Spinal cord (tissue), 10 donors: Measurements from ENCODE around the gene TMEM63C. TPM values are rescaled to one million over a fixed set of nuclear protein-coding genes. Genes with fewer than 3 reads are reported as not detected.

Experiments used
- DNase-seq, 6 donors: peaks; one replicate each; pipeline versions ENCODE4 v3.0.0 to v3.0.0-alpha.2; 2013 to 2015; ENCODE audit warnings: low spot score in 6 of 6, low read depth in 4 of 6
- H3K27ac ChIP-seq: one replicate; pipeline ENCODE4 v1.5.1; 2013; ENCODE audit warnings: low read depth, low read length, control low read depth
- H3K27me3 ChIP-seq: one replicate; pipeline ENCODE4 v1.6.1; 2013; ENCODE audit warnings: low read length; ENCODE audit not compliant: control insufficient read depth, insufficient read depth
- H3K36me3 ChIP-seq: one replicate; pipeline ENCODE4 v1.6.1; 2013; ENCODE audit warnings: low read length; ENCODE audit not compliant: control insufficient read depth, insufficient read depth
- H3K4me1 ChIP-seq: one replicate; pipeline ENCODE4 v1.6.1; 2013; ENCODE audit warnings: low read length; ENCODE audit not compliant: control insufficient read depth, insufficient read depth
- H3K4me3 ChIP-seq: one replicate; pipeline ENCODE4 v1.5.1; 2013; ENCODE audit warnings: low read depth, low read length, control low read depth
- H3K9me3 ChIP-seq: one replicate; pipeline ENCODE4 v1.6.1; 2013; ENCODE audit warnings: low read length; ENCODE audit not compliant: control insufficient read depth, insufficient read depth
- WGBS: methylation state at CpG from one replicate; pipeline ENCODE4 v1.1.5; 2013; ENCODE audit warnings: missing lambda C conversion rate; ENCODE audit not compliant: insufficient coverage; 5-methylcytosine and 5-hydroxymethylcytosine counted together
- polyA plus RNA-seq, 2 donors: library from polyadenylated mRNA; unstranded; fragments of 120-200 nt; gene quantifications; one replicate each; pipeline ENCODE4 v1.2.1, GENCODE V29; 2013; ENCODE audit not compliant: insufficient read length in 2 of 2
- total RNA-seq, 2 donors: library from RNA; depleted of rRNA in 1 of 2; stranded (reverse); fragments of 120-200 nt in 1 of 2; fragments of >200 nt in 1 of 2; gene quantifications; one replicate each; pipeline versions ENCODE4 v1.2.3 to v1.2.4, GENCODE V29; 2013 to 2014
- donor health status: healthy.

The TMEM63C gene
- total and polyA plus RNA-seq, 4 donors: 4.5 to 24.6 (median 17.2) TPM

- WGBS: 85% methylated on average over 3 of the region's 5 CpGs
These were observed 77.0 kb downstream of the TMEM63C start for GRCh38 chr14:77258566-77258965.

GRCh38 chr14:77259025-77259715, 77.6 kb downstream of the TMEM63C start:
- WGBS: 83% methylated on average over 7 of the region's 11 CpGs
- H3K27ac ChIP-seq: no peak overlapping the region
- H3K36me3 ChIP-seq: peaks cover 31% of the 10 kb centered on the region
- no peak for DNase-seq
- H3K9me3 ChIP-seq: no peaks in the 10 kb centered on the region
- H3K4me1 ChIP-seq: peaks cover 15% of the 10 kb centered on the region
- no peak overlapping the region for H3K4me3 ChIP-seq
- H3K27me3 ChIP-seq: no peaks in the 10 kb centered on the region

More at GRCh38 chr14:77258566-77258965, 77.0 kb downstream of the TMEM63C start:
- no peak for DNase-seq
- H3K36me3 ChIP-seq: peaks cover 37% of the 10 kb centered on the region
- no peak overlapping the region for H3K27ac ChIP-seq
- H3K27me3 ChIP-seq: no peaks in the 10 kb centered on the region
- H3K9me3 ChIP-seq: no peaks in the 10 kb centered on the region
- H3K4me3 ChIP-seq: no peak overlapping the region
- peaks cover 15% of the 10 kb centered on the region for H3K4me1 ChIP-seq

- no peak overlapping the region for H3K27ac ChIP-seq
- no peaks in the 10 kb centered on the region for H3K9me3 ChIP-seq
- no peaks in the 10 kb centered on the region for H3K27me3 ChIP-seq
- H3K4me1 ChIP-seq: peaks cover 19% of the 10 kb centered on the region
- DNase-seq: no peak
- WGBS: 89% methylated on average over 11 of the region's 11 CpGs
- no peak overlapping the region for H3K4me3 ChIP-seq
- H3K36me3 ChIP-seq: peaks cover 30% of the 10 kb centered on the region
These were observed 78.6 kb downstream of the TMEM63C start for GRCh38 chr14:77260199-77260598.

GRCh38 chr14:77260631-77261030, 79.0 kb downstream of the TMEM63C start:
- Histone ChIP-seq H3K36me3 (peaks cover 30% of the 10 kb centered on the region), H3K27ac (no peak overlapping the region), H3K9me3 (no peaks in the 10 kb centered on the region), H3K27me3 (no peaks in the 10 kb centered on the region), H3K4me3 (no peak overlapping the region), H3K4me1 (peaks cover 23% of the 10 kb centered on the region)
- peak in 2 of 6 donors; percentile 59 to 62 for DNase-seq
- 40% methylated on average over 10 of the region's 10 CpGs for WGBS

- 79% methylated on average over 13 of the region's 16 CpGs for WGBS
- peak in 2 of 6 donors; percentile 41 to 90 for DNase-seq
- H3K9me3 ChIP-seq: peaks cover 4% of the 10 kb centered on the region
- no peak overlapping the region for H3K27ac ChIP-seq
- no peak overlapping the region for H3K4me3 ChIP-seq
- H3K27me3 ChIP-seq: peaks cover 8% of the 10 kb centered on the region
- peaks cover 32% of the 10 kb centered on the region for H3K4me1 ChIP-seq
- H3K36me3 ChIP-seq: peaks cover 9% of the 10 kb centered on the region
These were observed 83.0 kb downstream of the TMEM63C start for GRCh38 chr14:77264466-77265186.

- 66% methylated on average over 2 of the region's 2 CpGs for WGBS
- no peak for DNase-seq
These were observed 83.6 kb downstream of the TMEM63C start for GRCh38 chr14:77265187-77265515.

GRCh38 chr14:77265561-77266335, 84.2 kb downstream of the TMEM63C start:
- peaks cover 14% of the 10 kb centered on the region for H3K27me3 ChIP-seq

More at GRCh38 chr14:77265187-77265515, 83.6 kb downstream of the TMEM63C start:
- H3K4me3 ChIP-seq: no peak overlapping the region
- peaks cover 9% of the 10 kb centered on the region for H3K36me3 ChIP-seq
- H3K27me3 ChIP-seq: peaks cover 11% of the 10 kb centered on the region
- peaks cover 4% of the 10 kb centered on the region for H3K9me3 ChIP-seq
- H3K4me1 ChIP-seq: peaks cover 32% of the 10 kb centered on the region
- H3K27ac ChIP-seq: no peak overlapping the region

GRCh38 chr14:77266336-77266735, 84.7 kb downstream of the TMEM63C start:
- 91% methylated on average over 8 of the region's 8 CpGs for WGBS
- DNase-seq: no peak
- peaks cover 4% of the 10 kb centered on the region for H3K9me3 ChIP-seq
- peaks cover 3% of the 10 kb centered on the region for H3K36me3 ChIP-seq
- no peak overlapping the region for H3K27ac ChIP-seq
- H3K4me1 ChIP-seq: peaks cover 26% of the 10 kb centered on the region
- no peak overlapping the region for H3K4me3 ChIP-seq
- peaks cover 17% of the 10 kb centered on the region for H3K27me3 ChIP-seq

More at GRCh38 chr14:77265561-77266335, 84.2 kb downstream of the TMEM63C start:
- peak in 2 of 6 donors; percentile 30 to 45 for DNase-seq
- no peak overlapping the region for H3K4me3 ChIP-seq
- 55% methylated on average over 4 of the region's 16 CpGs for WGBS
- H3K27ac ChIP-seq: no peak overlapping the region
- H3K4me1 ChIP-seq: peaks cover 29% of the 10 kb centered on the region
- H3K36me3 ChIP-seq: peaks cover 3% of the 10 kb centered on the region
- peaks cover 4% of the 10 kb centered on the region for H3K9me3 ChIP-seq

GRCh38 chr14:77267937-77268699, 86.5 kb downstream of the TMEM63C start:
- Histone ChIP-seq H3K27ac (no peak overlapping the region), H3K4me1 (peaks cover 25% of the 10 kb centered on the region), H3K9me3 (peaks cover 4% of the 10 kb centered on the region), H3K27me3 (peaks cover 23% of the 10 kb centered on the region), H3K36me3 (peaks cover 3% of the 10 kb centered on the region), H3K4me3 (no peak overlapping the region)
- DNase-seq: no peak
- 84% methylated on average over 5 of the region's 5 CpGs for WGBS
